GM19240 (cell line): ENCODE data around the gene OSBPL7.

Experiments used
- DNase-seq: peaks from one replicate; pipeline ENCODE4 v3.0.0; 2011; ENCODE audit warnings: low spot score; ENCODE audit not compliant: insufficient read length

OSBPL7 gene

GRCh38 chr17:47829870-47830269 lies 8.3 kb upstream of the OSBPL7 start:
- DNase-seq = no peak

GRCh38 chr17:47823519-47823918 lies 1.9 kb upstream of the OSBPL7 start:
- no peak for DNase-seq

DNA sequence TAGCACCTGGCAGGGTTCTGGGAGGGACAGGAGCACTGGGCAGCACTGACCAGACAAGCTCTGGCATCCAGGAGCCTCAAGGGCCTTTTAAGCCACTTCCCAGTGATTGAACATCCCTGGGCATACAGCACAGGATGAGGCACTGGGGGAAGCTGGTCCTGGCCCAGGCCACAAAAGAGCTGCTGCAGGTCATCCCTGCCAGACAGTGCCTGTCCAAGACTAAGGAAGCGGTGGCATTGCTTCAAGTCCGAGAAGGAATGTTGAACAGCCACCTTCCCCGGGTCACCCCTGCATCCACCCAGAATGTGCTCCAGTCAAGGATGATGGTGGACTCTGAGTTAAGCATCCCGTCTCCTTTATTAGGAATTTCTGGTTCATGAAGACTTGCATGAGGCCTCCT lies 1.2 kb upstream of the OSBPL7 start:
- no peak for DNase-seq

- no peak for DNase-seq
Measured at GRCh38 chr17:47821031-47821423, 567 bp downstream of the OSBPL7 start.

DNA sequence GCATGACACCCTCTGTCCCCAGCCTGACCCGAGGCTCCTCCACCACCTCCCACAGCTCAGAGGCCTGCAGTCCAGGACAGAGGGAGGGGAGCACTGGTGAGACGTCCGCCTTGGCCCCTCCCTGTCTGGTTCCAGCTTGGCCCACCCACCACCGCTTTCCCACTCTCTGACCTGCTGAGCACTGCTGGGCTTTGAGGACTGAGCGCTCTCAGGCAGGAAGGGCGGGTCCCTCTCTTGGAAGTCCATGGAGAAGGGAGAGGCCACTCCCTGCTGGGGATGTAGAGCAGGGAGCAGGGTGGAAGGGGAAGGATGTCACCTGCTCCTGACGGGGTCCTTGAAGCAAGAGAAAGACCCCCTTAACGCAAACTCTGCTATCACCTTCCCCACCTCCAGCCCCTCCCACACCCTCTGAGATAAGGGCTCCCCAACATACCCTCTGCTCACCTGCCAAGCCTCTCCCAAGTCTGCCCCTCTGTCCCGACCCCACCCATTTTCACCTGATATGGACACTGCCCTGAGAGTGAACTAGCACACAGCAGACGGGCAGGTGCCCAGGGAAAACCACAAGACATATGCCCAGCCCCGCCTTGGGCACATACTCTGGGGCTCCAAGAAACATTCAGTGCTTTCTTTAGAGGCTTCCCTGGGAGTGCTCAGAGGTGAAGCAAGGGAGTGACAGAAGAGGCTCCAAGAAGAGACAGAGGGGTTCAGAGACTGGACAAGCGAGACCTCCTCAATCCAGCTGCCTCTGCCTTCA lies 1.4 kb downstream of the OSBPL7 start:
- DNase-seq = no peak

DNA sequence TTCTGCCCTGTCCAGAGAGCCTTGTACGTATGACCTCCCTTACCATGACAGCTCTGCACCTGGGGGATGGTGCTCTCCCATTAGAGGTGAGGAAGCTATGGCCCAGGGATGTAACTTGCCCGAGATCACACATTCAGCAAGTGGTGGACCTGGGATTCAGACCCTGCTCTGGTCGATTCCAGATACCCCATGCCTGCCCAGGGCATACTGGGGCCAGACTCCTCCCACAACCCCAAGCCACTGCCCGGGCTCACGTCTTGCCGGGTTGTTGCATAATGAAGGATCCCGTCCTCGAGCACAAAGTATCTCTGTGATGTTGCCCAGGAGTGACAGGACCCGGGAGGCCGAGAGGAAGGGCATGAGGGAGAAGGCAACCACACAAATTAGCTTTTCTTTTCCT lies 2.1 kb downstream of the OSBPL7 start:
- DNase-seq = no peak

DNA sequence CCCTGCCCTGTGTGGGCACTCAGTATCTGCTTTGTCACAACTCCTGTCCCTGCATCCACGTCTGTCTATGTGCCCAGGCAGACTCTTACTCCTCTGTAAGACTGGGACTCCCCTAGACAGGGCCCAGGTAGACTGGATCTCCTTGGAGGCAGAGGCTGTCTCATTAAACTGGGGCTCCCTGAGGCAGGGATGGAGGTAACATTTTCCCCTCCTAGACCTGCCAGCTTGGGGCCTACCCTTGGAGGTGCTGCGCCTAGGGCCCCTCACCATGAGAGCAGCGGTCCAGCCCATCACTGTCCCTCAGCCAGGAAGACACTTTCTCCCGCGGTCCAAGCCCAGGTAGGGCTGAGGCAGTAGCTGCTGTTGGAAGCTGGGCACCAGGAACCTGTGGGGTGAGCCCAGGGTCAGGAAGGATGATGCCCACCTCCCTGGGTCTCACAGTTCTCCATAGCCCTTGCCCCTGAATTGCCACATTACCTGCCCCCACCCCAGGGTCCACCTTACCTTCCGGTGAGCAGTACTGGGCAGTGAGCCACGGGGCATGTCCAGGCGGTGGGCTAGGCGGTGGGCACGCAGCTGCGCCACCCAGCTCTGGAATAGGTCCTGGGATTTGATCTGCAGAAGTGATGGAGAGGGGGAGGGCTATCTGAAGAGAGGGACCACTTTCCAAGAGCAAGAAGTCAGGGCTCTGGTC lies 3.4 kb downstream of the OSBPL7 start:
- DNase-seq = no peak

GRCh38 chr17:47816947-47817346 lies 4.6 kb downstream of the OSBPL7 start:
- no peak for DNase-seq

DNA sequence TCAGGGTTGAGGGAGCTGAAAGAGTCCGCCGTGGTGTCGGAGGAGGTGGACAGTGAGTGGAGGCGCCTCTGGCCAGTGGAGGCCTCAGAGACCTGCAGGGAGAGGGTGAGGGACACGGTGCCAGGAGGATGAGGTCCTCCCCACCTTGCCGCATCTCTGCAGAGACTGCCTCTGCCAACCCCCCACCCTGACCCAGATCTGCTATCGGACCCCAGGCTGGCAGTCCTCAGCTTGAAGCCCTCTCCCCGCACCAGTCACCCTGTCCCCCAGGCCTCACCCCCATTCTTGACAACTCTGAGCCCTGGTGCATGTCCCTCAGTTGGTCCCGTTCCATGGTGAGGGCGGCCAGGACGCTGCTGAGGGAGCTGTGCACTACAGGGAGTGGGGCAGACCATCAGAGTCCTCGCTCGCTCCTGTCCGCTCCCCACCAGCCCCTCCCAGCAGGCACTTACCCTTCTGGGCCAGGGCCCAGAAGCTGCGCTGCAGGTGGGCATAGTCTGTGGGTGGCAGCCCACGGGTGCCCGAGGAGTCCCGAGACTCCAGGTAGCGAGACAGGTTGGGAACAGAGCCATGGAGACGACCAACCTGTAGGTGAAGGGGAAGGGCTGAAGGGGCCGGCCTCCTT lies 5.4 kb downstream of the OSBPL7 start:
- no peak for DNase-seq

DNA sequence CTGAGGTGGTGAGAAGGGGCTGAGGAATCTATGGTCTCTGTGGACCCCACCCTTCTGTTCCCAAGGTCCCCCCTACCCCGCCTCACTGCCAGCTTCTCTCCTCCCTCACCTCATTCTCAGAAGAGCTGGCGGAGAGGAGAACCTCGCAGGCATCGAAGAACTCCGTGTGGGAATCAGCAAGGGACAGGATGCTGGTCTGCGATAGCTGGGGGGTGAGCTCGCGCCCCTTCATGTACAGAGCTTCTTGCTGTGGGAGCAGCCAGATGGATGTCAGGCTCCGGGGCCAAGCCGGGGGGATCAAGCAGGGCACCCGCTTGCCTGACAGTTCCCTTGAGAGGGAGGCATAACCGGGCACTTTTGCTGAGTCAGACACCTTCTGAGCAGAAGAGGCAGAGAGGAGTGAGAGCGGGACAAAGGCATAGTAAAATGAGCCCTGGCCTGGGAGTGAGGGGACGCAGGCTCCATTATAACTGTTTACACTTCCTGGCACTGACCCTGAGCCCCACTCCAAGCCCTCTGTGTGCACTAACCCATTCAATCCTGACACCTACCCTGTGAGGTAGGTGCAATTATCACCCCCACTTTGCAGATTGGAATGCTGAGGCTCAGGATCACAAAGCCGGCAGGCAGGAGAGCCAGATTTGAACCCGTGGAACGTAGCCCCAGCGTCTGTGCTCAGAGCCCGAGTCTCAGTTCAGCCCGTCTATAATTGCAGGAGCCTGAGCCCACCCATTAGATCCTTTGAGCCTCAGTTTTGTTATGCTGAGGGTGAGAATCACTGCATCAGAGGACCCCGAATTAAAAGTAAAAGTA lies 6.3 kb downstream of the OSBPL7 start:
- no peak for DNase-seq

- DNase-seq = no peak
Measured at GRCh38 chr17:47813512-47814031, 8.0 kb downstream of the OSBPL7 start.

GRCh38 chr17:47813077-47813476 lies 8.5 kb downstream of the OSBPL7 start:
- no peak for DNase-seq

GRCh38 chr17:47812146-47812920 lies 9.3 kb downstream of the OSBPL7 start:
- no peak for DNase-seq

DNA sequence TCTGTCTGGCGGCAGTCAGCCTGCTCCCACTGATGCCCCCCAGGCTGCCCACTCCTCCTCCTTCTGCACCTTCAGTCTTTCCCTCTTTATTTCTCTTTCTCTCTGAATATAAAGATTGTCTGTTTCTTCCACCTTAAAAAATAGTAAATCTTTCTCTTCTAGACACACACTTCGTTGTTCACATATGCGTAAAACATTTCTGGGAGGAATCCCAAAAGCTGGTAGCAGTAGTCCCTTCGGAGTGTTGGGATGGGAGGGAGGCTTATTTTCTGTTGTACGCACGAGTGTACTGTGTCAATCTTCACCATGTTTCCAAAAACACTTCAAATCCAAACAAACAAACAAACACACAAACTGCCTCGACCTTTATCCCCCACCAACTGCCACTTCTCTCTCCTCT lies 9.9 kb downstream of the OSBPL7 start:
- DNase-seq = no peak

DNA sequence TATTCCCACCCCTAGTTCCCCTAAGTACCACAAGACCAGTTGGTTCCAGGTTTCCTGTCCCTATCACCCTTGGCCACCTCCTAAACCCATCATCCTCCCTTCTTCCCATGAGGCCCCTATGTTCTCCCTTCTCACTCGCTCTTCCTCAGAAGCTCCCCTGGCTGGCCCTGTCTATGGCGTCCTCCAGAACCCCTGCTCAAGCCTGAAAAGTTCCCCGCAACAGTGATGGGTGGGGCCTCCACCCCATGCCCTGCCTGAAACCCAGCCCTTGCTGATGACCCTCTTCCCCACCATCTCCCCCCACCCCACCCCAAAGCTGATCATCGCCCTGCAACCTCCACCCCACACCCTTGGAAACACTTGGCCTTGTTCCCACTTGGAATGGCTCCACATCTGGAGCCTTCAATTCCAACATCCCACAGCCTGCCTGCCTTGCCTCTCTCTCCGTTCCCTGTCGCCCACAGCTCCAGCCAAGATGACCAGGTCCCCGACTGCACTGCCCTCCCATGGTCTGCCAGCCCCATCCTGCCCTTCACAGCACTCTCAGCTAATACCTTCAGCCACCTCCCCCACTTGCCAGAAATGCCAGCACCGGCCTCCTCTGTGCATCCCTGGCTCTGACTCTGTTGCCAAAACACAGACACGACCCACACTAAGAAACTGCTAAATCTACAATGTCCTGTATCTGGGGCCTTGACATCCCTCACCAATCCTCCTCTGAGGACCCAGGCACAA lies 10.5 kb downstream of the OSBPL7 start:
- DNase-seq = no peak

DNA sequence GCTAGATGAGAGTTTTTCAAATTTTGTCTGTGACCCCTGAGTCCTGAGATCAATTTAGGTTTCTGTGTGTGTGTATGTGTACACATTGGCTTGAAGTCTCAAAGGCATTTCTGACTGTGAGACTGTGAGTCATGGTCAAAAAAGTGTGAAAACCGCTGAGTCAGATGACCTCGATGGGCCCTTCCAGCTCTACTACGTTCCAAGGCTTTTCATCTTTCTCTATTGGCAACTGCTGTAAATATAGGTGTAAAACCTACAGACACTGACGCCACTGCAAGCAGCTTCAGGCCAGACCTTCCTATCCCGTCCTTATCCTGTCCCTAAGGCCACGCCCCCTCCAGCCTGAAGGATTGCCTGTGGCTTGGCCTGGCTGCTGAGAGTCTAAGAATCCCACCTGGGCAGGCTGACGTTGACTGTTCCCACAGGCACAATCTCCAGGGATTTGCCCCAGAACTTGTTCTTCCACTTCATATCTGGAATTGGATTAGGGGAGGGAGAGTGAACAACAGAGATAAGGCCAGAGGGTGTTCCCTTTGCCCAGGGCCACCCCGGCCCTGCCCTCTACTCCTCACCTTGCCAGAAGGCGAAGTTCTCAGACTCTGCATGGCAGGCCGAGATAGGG lies 11.3 kb downstream of the OSBPL7 start:
- DNase-seq = no peak

- no peak for DNase-seq
Measured at GRCh38 chr17:47808830-47809480, 12.6 kb downstream of the OSBPL7 start.

GRCh38 chr17:47808036-47808829 lies 13.4 kb downstream of the OSBPL7 start:
- no peak for DNase-seq
